ENCODE data around the gene APP.

Gene APP

DNA sequence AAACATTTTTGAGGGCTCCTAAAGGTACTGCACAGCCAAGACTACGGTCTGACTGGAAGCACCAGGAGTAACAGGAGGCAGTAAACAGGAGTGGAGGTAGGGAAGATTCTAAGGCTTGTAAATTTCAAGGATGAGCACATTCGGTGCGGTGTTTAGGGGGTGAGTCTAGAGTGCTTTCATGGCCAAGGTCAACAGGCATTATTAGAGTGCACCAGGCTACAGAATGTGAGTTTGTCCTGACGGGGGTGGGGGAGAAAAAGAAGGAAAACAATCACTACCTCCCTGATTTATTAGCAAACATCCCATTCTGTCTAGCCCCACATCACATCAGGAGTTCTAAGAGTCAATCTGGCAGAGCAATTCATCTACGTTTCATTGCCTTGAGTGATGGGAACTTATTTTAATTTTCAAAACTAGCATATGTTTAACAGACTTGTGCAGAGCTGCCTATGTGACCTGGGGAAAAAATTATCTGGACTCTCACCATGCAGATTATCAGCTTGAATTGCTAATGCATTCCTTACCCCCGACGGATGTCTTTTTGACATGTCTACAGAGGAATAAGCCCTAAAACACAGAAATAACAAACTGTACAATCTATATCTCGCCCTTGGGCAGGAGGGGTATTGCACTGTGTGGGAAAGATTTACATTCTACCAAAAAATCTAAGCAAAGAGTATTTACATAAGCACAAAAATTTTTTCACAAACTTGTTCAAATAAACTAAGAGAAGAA lies 45.0 kb downstream of the APP start:
- no peak for DNase-seq

GRCh38 chr21:26124896-26125295 lies 45.7 kb downstream of the APP start:
- no peak for DNase-seq

DNA sequence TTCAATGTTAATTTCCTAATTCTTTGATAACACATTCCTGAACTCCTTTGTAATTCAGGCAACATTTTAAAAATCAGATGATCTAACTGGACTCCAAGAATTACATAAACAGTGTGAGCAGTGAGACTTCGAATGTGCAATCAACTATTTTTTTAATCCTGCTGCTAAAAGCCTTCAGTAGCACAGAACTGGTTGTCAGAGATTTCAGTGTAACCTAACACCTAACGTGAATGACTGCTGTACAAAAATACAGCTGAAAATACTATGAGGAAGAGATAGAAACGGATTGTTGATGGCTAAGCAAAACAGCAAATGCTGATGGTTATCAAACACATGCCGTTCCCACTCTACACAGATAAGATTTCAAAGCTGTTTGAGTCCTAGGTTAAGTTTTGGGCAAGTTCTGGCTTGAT lies 46.1 kb downstream of the APP start:
- no peak for DNase-seq

DNA sequence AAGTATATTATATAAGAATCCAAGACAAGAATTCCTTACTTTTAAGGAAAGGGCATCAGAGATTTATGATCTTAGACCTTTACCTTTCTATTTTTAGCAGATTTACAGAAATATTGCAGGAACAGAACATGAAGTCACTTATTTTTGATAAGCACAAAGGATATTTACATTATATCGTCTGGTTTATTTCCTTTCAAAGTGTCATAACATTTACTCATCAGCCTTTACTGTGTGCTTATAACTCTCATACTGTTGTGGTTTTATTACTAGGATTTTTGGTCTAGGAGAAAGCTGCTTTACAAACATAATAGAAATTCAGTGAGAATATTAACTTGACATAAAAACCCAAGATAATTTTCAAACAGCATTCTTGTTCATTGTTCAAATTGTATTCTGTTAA lies 47.6 kb downstream of the APP start:
- no peak for DNase-seq

DNA sequence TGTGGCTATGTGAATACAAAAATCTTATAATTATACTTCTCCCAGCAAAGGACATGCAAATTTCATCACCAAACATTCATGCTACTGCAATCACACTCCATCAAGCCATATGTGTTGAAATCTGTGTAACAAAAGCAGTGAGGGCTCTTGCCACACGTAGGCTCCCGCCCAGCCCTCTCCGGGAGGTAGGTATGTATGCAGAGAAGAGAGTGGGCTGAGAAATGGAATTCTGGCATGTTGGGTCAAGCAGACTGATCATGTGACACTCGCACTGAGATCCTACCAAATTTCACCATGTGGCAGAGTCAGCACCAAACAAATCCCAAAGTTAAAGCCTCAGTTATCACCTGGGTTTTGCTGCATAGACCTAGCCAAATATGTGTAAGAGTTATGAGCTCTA lies 49.7 kb downstream of the APP start:
- no peak for DNase-seq

DNA sequence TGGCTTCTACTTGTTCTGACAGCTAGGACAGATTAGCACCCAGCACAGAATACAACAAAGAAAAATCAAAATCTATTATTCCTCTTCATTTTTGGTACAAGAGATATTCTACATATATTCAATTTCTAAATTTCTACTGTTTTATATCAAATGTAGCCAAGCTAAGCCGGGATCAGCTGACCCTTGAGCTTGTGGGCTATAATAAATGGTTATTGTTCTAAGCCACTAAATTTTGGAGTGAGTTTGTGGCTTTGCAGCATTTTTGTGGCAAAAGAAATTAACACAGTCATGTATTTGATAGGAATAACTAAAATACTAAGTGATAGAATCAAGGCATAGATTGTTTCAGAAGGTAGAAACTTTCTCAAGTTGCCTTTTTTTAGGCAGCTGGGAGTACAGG lies 50.7 kb downstream of the APP start:
- DNase-seq, result no peak

DNA sequence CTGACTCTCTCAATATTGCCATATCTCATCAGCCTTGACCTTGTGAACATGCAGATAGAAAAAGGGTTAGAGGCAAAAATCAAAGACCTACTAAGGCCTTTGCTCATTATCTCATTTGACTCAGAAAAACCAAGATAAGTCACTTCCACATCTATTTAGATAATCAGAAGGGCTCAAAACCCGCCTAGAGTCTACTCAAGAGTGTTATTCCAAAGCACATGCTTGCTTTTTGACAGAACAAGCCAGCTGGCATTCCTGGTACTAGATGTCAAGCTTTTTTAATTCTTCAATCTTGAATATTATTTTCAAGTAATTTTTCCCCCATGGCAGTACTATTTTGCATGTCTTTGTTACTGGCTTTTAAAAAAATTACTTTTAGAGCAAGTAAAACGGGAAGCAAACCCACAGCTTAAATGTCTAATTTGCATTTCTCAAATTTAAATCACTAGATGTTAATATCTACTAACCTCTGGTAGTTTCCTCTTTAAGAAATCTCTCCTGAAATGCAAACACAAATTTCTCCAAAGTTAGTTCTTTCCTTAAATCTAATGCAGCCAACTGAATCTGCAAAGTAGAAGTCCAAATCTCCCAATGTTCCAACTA lies 51.5 kb downstream of the APP start:
- DNase-seq, result no peak

- no peak for DNase-seq
Measured at GRCh38 chr21:26117972-26118367, 52.6 kb downstream of the APP start.

DNA sequence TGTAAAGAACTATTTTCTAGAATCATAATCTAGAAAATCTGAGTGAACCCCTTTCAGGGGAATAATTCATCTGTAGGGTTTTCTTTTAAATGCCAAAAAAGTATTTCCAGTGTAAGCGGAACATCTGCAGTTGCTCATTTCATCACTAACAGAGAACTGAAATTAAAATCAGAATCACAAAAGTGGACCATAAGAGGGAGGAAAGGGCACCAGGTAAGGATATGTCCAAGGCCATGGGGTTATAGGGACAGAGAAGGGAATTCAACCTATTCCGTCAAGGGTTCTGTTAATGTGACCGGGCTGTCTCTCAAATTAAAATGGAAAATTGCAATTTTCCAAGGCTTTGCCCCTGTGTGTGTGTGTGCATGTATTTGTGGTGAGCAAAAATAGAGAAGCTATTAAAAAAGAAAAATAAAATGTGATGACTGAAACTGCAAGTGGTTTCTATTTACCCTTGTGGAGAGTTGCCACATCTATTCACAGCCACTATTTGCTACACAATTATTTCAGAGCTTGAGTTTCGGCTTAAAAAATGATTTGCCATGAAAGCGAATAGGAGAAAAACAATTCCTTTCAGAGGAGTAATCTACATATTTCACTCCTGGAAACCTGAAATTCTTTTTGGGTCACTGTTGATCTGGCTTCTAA lies 53.1 kb downstream of the APP start:
- DNase-seq, result no peak

DNA sequence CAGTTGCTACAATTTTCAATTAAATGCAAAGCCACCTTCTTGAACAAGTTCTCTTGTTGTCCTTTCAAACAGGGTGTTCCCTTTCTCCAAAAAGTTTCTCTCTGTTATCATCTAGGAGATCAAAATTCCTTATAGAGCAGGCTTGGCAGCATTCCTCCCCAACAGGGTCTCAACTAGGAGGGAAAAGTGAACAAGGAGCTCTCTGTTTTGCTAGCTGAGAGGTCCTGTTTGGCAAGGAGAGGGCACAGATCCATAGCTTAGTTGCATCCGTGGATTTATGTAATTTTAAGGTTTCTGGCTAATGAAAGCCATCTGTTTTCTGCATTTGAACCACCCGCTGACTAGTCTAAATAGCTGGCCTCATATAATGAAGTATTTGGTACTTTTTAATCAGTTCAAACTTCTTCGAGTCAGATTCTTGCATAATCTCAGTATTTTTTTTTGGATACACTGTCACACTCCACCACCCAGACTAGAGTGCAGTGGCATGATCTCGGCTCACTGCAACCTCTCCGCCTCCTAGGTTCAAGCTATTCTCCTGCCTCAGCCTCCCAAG lies 54.0 kb downstream of the APP start:
- no peak for DNase-seq

- no peak for DNase-seq
Measured at GRCh38 chr21:26115899-26116298, 54.7 kb downstream of the APP start.

- no peak for DNase-seq
Measured at GRCh38 chr21:26115305-26115704, 55.3 kb downstream of the APP start.

GRCh38 chr21:26112975-26113374 lies 57.6 kb downstream of the APP start:
- no peak for DNase-seq

DNA sequence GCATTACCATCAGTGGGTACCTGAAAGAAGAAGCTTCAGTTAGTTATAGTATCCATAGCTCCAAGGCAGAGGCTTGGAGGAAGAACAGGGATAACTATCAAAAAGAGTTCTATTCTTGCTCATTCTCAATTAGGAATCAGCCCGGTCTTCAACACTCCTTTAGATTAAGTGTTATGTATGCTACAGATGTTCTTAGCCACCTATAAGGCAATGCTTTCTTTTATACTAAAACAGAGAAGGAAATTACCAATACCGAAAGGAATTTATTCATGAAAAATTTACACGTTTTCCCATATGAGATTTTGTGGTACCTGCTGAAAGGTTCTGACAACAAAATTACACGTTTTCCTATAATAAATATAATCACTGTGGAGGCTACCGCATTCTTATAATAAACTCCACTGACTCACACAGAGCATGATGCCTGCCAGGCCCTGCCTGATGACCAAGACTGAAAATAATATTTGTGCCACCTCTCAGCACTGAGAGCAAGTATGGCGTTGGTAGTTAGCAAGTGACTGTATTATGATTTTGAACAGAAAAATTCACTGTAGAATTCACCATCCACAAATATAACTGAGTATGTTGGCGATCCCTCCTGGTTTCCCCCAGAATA lies 58.3 kb downstream of the APP start:
- DNase-seq, result no peak

- DNase-seq, result no peak
Measured at GRCh38 chr21:26110715-26111114, 59.9 kb downstream of the APP start.

DNA sequence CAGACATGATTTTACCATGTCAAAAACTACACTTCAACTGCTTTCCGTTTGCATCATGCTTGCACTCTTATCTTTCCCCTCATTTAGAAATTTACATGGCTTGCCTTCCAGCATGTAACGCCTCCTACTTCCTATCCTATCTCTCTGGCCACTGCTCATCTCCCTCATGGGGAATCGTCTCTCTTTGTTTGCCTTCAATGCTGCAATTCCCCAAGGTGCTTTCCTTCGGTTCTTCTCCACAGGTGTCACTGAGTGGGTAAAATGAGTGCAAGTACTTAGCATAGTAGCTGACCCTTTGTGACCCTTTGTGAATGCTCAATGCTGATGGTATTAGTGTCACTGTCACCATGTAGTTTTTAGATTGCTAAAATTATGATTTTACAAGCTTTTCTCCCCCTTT lies 63.1 kb downstream of the APP start:
- DNase-seq, result no peak

DNA sequence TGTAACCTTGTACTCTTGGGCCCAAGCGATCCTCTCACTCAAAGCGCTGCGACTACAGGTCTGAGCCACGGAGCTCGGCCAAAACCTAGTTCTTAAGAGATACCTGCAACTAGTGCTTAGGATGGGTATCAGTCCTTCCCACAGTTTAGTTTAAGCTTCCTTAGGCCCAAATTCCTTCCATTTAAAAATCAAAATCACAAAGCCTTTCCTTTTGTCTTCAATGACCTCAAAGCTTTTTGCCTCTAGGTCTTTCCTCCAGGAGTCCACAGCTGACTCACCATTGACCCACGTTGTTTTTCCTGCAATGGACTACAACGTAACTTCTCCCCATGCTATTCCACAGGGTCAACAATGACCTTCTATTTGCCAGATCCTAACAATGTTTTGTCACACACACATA lies 64.0 kb downstream of the APP start:
- DNase-seq, result no peak

DNA sequence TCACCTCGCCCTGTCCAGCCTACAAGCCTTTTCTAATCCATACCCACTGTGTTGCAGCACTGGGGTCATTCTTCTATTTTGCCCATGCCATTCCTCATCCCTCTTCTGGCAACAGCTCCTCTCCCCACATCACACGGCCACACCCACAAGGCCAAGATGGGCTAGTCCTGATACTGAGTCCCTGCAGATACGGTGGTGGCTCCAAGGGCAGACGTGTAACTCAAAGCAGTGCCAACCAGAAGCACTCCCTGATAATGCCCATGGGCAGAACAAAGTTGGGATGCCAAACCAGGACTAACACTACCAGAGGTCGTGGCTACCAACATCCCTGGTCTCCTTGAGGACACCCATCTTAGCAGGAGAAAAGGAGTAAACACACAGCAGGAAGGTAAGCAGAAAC lies 64.8 kb downstream of the APP start:
- DNase-seq, result no peak

- DNase-seq, result no peak
Measured at GRCh38 chr21:26100573-26100972, 70.0 kb downstream of the APP start.

GRCh38 chr21:26099610-26100219 lies 70.9 kb downstream of the APP start:
- DNase-seq, result no peak

GRCh38 chr21:26098772-26099397 lies 71.7 kb downstream of the APP start:
- DNase-seq, result no peak

DNA sequence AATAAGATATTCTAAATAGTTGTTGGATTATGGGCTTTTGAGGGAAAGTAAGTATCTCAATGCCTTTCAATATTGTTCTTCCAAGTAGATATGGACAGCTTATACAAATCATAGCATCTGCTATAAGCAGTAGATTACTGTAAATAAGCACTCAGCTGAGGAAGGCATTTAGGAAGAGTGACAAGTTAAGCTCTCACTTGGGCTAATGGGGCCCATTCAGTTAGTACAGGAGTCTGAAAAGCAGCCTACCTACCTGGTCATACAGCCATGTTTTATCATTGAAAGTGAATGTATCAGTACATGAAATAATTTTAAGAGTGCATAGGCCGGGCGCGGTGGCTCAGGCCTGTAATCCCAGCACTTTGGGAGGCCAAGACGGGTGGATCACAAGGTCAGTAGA lies 73.1 kb downstream of the APP start:
- no peak for DNase-seq
